ENCODE data around the gene TSPAN5.
A peak's percentile ranks its signal among the peaks of the same experiment; 100 is the strongest.

The TSPAN5 gene

DNA sequence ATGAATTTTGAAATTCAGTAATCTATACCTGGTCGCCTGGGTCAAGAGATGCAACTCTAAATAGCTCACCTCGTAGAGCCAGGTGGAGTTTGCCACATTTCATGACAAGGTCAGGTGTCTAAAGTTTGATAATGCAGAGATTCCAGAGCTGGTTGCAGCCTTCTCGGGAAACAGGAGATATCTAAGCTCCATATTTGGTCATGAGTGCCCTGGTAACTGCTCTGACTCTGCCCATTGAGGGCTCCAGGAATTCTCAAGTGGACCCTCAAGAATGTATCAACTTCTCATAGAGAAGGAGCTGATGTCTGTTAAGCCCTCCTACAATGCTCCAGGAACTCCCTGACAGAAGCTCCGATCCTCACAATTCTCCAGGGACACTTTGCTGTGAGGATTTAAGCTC is 33.2 kb upstream of the TSPAN5 start:
- no peak for DNase-seq (ENCODE audit: low read depth in 2 of 2)
- no peak overlapping the region for H3K4me3 ChIP-seq (replicated peaks in 1 of 2; ENCODE audit: low read depth in 2 of 2, low read length in 2 of 2)
- TF ChIP-seq, protein P1, sequence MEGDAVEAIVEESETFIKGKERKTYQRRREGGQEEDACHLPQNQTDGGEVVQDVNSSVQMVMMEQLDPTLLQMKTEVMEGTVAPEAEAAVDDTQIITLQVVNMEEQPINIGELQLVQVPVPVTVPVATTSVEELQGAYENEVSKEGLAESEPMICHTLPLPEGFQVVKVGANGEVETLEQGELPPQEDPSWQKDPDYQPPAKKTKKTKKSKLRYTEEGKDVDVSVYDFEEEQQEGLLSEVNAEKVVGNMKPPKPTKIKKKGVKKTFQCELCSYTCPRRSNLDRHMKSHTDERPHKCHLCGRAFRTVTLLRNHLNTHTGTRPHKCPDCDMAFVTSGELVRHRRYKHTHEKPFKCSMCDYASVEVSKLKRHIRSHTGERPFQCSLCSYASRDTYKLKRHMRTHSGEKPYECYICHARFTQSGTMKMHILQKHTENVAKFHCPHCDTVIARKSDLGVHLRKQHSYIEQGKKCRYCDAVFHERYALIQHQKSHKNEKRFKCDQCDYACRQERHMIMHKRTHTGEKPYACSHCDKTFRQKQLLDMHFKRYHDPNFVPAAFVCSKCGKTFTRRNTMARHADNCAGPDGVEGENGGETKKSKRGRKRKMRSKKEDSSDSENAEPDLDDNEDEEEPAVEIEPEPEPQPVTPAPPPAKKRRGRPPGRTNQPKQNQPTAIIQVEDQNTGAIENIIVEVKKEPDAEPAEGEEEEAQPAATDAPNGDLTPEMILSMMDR (IDR thresholded peaks at IDR 0.05; ENCODE audit: low read depth, low read length), result no peak

DNA sequence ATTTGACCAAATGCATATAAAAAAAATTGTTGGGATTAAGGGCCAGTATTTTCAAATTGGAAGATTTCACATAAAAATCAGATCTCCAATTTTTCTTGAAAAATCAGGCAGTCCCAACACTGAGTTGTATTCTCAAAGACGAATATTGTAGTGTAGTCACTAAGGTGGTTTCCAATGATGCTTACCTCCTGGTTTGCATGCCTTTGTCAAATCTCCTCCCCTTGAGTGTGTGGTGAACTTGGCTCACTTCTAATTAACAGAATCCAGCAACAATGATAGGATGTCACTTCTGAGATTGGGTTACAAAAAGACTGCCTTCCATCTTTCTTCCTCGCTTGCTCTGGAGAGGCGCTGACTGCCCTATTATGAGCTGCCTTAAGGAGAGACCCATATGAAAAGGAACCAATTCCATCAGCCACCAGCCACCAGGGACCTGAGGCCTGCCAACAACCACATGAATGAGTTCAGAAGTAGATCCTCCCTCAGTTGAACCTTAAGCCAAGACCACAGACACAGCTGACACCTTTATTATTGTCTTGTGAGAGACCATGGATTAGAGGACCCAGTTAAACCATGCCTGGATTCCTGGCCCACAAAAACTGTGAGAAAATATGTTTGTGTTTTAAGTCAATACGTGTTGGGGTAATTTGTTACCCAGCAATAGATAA is 31.2 kb upstream of the TSPAN5 start:
- no peak overlapping the region for H3K4me3 ChIP-seq (replicated peaks in 1 of 2; ENCODE audit: low read depth in 2 of 2, low read length in 2 of 2)
- TF ChIP-seq, protein P1 (IDR thresholded peaks at IDR 0.05; ENCODE audit: low read depth, low read length), result no peak
- DNase-seq (ENCODE audit: low read depth in 2 of 2), result no peak

DNA sequence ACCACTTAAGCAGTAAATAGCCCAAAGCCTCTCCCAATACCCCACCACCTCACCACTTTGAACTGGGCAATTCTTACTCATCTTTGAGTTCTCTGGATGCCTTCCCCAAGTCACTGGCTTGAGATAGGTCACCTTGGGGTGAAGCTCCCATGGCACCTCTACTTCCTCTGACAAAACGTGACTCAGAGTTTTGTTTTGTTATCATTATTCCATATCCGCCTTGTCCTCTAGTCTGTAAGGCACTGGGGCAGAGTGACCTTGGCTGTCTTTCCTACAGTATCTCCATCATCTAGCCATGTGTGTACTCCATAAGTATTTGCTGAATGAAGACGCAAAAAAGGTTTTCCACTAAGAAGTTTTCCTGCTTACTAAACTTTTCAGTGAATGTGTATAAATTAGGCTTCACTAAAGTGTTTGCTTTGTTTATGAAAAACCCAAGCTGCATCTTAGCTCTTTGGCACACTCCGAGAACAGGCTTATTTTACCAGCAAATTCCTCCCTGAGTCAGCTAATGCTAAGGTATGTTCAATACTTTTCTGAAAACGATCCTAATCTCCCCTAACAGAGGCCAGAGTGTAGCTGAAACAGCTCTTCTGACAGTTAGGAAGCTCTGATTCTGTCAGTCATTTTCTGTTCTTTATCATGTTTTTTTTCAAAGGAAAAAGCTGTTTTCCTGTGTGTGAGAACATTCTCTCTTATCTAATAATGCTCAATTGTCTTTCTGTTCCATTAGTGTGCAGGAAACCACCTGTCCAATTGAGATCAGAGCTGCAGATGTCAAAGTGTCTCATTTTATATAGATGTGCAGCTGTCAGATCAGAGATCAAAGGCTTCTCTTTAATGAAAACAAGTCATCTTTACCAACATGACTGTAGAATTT is 30.2 kb upstream of the TSPAN5 start:
- DNase-seq (ENCODE audit: low read depth in 2 of 2), result peak; percentile 36 to 77
- no peak overlapping the region for H3K4me3 ChIP-seq (replicated peaks in 1 of 2; ENCODE audit: low read depth in 2 of 2, low read length in 2 of 2)
- TF ChIP-seq, protein P1 (IDR thresholded peaks at IDR 0.05; ENCODE audit: low read depth, low read length), result no peak

DNA sequence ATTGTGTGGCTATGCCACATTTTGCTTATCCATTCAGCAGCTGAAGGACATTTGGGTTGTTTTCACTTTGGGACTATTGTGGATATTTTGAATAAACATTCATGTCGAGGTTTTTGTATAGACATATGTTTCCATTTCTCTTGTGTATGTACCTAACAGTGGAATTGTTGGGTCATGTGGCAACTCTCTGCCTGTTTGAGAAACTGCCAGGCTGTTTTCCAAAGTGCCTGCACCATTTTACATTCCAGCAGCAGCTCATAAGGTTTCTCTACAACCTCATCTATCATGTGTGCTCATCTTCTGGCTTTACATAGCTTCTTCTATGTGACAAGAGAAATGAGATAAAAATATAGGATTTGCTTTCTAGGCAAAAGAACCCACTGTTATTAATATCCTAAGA is 29.5 kb upstream of the TSPAN5 start:
- DNase-seq (ENCODE audit: low read depth in 2 of 2), result peak; percentile 17 to 19
- TF ChIP-seq, protein P1 (IDR thresholded peaks at IDR 0.05; ENCODE audit: low read depth, low read length), result no peak

DNA sequence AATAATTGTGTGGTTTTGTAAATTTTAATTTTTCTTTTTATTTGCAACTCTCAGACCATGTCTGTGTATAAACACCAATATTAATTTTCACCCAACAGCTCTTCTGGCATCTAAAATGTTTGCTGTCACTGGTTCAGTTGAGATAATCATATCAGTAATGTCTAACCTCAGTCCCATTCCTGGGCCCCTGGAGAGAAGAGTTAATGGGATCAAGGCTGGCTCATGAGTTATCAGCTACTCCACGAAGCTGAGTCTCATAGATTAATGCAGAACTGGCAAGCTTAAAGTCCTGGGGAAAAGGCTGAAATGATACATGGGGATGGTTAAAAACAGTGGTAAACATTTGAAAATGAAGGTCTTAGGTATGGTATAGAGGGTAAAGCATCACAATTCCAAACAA is 28.4 kb upstream of the TSPAN5 start:
- H3K4me3 ChIP-seq (replicated peaks in 1 of 2; ENCODE audit: low read depth in 2 of 2, low read length in 2 of 2), result no peak overlapping the region
- TF ChIP-seq, protein P1 (IDR thresholded peaks at IDR 0.05; ENCODE audit: low read depth, low read length), result no peak
- no peak for DNase-seq (ENCODE audit: low read depth in 2 of 2)

More for the DNA sequence above, 29.5 kb upstream of the TSPAN5 start:
- no peak overlapping the region for H3K4me3 ChIP-seq (replicated peaks in 1 of 2; ENCODE audit: low read depth in 2 of 2, low read length in 2 of 2)

DNA sequence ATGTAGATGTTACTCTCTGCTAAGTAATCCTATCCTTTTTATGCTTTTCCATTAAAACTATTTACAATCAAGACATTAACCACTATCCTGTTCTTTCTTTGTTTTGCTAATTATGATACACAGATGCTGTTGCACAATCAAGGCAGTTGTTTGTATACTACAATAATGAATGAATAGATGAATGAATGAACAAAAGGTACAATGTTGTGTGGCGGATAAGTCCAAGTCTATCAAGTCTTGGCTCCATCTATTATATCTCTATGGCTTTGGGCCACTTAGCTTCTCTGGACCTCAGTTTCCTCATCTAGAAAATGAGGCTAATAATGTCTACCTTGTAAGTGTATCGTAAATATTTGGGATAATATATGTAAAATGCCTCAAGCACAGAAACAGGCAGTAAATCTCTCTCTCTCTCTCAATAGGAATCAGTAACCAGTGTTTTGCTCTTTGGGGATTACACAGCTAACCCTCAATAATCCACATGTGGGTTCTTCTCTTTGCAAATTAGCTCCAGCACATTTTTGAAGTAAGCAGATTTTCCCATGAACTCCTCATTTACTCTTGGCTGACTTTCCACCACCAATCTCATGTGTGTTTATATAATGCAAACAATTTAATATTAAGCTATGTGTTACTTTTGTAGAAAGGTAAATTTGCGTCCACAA is 27.8 kb upstream of the TSPAN5 start:
- no peak overlapping the region for H3K4me3 ChIP-seq (replicated peaks in 1 of 2; ENCODE audit: low read depth in 2 of 2, low read length in 2 of 2)
- TF ChIP-seq, protein P1 (IDR thresholded peaks at IDR 0.05; ENCODE audit: low read depth, low read length), result no peak
- DNase-seq (ENCODE audit: low read depth in 2 of 2), result no peak

Measured in cardiac fibroblast (primary cell).